ENCODE results near the gene PSMD3.
"Not testable (repeated sequence)": the region's sequence is repeated elsewhere in the genome, so short reads cannot be mapped to it uniquely, and the experiment has no call there.

The PSMD3 gene

GRCh38 chr17:39980351-39981206 is at the start of gene PSMD3:
PSMD3 (plus strand) TSS chr17:39980807; CDS start chr17:39980971, 164 bp downstream.
- peak; percentile 97 for DNase-seq (ENCODE audit: low read depth)

DNA sequence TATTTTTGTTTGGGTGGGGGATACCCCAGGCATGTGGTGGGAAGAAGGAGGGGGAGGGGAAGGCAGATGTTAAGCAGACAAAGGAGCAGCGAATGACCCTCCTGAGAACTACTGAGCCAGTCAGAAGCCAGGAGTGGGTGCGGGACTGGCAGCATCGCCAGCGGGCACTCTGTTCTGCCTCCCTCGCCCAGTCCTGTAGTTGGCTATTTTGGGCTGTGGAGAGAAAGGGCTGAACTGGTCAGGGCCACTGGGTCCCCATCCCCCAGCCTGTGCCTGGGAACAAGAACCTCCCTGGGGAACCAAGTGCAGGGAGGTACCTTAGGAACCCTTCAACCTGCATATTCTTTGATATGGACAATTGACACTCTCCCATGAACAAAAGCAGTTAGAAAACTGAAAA is 46.7 kb upstream of the PSMD3 start:
- DNase-seq (ENCODE audit: low read depth) = no peak

GRCh38 chr17:39934324-39934723 is 46.3 kb upstream of the PSMD3 start:
- DNase-seq (ENCODE audit: low read depth) = no peak

- DNase-seq (ENCODE audit: low read depth) = no peak
Observed at GRCh38 chr17:39935909-39936308, 44.7 kb upstream of the PSMD3 start.

DNA sequence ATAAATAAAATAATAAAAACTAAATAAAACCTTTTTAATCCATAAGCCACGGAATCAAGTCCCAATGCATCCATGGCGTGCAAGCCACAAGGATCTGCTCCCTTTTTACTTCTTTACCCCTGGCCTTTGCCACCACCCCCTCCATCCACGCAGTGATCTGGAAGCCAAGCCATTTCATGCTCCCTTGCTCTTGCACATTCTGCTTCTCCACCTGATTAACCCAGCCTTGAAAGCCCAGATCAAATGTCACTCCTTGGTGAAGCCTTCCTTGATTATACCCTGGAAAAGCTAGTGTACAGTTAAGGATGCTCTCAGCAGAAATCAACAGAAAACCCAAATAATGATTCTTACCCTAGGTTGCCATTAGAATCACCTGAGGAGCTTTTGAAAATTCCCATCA is 43.2 kb upstream of the PSMD3 start:
- DNase-seq (ENCODE audit: low read depth) = no peak

DNA sequence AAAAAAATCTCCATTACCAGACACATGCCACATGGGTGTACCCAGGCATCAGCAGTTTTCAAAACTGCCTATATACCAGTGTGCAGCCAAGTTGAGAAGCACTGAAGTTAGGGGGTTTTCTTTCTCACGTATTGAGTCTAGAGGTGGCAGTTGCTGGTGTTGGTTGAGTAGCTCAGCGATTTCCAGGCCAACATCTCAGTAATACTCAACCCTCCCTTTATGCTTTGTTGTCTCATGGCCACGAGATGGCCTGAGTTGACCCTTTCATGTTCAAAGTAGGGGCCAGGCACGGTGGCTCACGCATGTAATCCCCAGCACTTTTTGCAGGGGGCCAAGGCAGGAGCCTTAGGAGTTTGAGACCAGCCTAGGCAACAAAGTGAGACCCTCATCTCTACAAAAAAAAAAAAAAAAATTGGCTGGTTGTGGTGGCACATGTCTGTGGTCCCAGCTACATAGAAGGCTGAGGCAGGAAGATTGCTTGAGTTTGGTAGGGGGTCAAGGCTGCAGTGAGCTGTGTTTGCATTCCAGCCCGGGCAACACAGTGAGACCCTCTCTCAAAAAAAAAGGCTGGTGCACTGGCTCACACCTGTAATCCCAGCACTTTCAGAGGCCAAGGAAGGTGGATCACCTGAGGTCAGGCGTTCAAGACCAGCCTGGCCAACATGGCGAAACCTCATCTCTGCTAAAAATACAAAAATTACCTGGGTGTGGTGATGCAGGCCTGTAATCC is 42.3 kb upstream of the PSMD3 start:
- DNase-seq (ENCODE audit: low read depth) = no peak

GRCh38 chr17:39939106-39939505 is 41.5 kb upstream of the PSMD3 start:
- no peak for DNase-seq (ENCODE audit: low read depth)

DNA sequence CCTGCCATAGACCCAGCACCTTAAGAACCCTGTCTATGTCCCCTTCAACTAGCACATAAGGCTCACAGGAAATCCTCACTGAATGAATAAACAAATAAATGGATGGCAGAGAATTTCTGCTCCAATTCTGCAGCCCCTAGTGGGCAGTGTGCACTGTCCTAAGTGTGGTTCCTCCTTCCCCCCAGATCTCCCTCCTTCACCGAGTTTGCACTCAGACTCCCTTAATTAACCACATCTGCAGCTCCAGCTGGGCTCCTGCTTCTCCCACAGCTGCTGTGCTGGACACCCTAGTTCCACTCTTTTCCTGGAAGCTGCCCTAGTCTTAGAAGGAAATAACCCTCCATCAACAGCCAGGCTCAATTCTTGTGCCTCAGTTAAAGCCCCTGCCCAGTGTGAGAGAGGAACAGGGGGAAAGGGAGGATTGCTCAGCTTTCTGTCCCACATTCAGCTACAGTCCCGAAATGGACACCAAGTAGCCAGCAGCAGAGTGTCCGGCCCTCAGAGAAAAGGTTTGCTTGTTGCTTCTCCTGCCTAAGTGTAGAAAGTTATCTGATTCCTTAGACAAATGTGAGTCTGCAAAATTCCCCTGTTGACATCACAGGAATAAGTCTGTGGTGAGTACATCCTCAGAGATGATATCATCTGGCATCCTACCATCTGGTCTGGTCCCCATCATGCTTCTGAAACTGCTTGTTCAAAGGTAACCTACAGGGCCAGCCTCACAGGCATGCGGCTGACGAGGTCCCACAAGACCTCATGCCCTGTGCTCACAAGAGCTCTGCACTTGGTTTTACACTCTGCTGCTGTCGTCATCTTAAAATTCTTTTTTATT is 40.8 kb upstream of the PSMD3 start:
- DNase-seq (ENCODE audit: low read depth) = peak; percentile 31

GRCh38 chr17:39943702-39944392 is 36.8 kb upstream of the PSMD3 start:
- DNase-seq (ENCODE audit: low read depth) = no peak

GRCh38 chr17:39944393-39944711 is 36.3 kb upstream of the PSMD3 start:
- no peak for DNase-seq (ENCODE audit: low read depth)

DNA sequence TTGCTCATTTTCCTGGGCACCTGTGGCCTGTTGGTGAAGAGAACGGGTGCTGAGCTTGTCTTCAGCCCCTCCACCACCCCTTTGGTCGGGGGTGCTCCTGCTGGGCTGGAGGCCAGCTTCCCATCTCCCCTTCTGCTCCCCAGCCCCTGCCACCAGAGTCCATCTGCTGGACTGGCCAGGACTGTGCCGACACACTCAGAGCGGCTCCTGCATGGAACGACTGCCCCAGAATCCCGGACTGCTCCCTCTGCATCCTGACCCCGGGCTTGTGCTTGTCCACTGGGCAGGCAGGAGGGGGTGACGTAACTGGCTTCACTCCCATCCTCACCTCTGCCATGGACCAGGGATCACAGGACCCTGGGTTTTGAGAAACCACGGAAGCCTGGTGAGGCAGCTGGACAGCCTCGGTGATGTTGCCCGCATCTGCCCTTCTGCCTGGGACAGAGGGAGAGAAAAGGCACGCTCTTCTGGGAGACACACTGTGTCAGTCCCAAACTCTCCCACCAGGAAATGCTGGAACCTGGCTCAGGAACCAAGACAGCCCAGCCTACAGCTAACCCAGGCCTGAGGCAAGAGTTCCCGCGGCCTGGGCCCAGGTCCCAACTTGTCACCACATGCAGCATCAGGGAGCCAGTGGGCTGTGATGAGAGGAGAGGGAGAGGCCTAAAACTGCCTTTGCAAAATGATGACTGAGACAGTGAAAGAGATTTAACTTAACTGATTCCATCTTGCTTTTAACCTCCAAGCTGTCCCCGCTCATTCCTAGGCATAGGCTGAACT is 33.9 kb upstream of the PSMD3 start:
- DNase-seq (ENCODE audit: low read depth) = no peak

GRCh38 chr17:39948489-39948828 is 32.1 kb upstream of the PSMD3 start:
- not testable (repeated sequence) for DNase-seq (ENCODE audit: low read depth)

GRCh38 chr17:39949028-39949427 is 31.6 kb upstream of the PSMD3 start:
- DNase-seq (ENCODE audit: low read depth) = no peak

GRCh38 chr17:39950871-39951348 is 29.7 kb upstream of the PSMD3 start:
- no peak for DNase-seq (ENCODE audit: low read depth)

GRCh38 chr17:39951924-39952679 is 28.5 kb upstream of the PSMD3 start:
- DNase-seq (ENCODE audit: low read depth) = no peak

DNA sequence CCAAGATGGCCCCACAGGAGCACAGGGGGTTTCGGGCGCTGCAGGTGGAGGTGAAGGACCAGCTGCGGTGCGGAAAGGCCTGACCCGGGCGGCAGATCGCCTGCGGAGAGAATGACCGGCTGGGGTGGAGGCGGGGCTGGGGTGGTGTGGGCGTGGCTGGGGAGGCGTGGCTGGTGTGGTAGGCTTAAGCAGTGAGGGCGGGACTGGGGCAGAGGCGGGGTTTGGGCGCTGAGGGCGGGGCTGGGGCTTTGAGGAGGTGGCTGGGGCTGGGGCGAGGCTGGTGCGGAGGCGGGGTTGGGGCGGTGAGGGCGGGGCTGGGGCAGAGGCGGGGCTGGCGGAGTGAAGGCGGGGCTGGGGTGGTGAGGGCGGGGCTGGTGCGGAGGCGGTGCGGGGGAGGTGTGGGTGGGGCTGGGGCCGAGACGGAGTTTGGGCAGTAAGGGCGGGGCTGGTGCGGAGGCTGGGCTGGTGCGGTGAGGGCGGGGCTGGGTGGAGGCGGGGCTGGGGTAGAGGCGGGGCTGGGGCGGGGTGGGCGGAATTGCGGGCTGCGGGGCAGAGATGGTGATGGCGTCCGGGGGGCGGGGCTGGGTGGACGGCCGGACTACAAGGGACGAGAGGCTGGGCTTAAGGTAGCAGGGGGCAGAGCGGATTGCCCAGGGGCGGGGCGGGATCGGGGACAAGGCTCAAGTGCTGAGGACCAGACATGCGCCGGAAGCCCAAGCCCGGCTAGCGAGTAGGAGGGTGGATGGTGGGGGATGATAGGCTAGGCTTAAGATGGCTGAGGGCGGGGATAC is 27.7 kb upstream of the PSMD3 start:
- peak; percentile 82 for DNase-seq (ENCODE audit: low read depth)

DNA sequence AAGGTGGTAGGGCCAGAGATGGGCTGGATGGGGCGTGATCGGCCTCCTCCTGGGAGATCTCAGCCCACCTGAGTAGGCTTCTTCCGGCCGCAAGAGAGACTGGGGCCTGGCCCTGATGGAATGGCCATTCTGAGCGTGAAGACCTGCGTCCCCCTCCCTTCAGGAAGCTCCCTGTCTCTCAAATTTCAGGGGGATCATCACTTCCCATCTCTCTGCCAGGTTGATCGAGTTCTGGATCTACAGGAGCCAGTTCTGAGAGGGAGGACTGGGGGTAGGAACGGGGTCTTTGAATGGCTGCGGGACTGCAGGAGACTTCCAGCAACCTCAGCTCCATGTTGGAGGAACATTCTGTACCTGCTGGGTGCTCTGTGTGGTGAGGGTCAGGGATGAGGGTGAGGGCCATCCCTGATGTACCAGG is 27.1 kb upstream of the PSMD3 start:
- DNase-seq (ENCODE audit: low read depth) = no peak

- no peak for DNase-seq (ENCODE audit: low read depth)
Observed at GRCh38 chr17:39954876-39955275, 25.7 kb upstream of the PSMD3 start.

GRCh38 chr17:39955726-39956225 is 24.8 kb upstream of the PSMD3 start:
- no peak for DNase-seq (ENCODE audit: low read depth)
